Caco-2 (cell line): ENCODE measurements around the gene NCCRP1. TPM values are rescaled to one million over a fixed set of nuclear protein-coding genes. Genes with fewer than 3 reads are reported as not detected.

Experiments
- BruUV-seq: library from RNA; stranded (reverse); fragments of 400-500 nt; replicated peaks from 2 replicates; lab custom pipeline; 2021; lab: Mats Ljungman, UMichigan
- CTCF ChIA-PET: fragments of 300-600 bp; sonication (Branson Sonifier 250); formaldehyde crosslinking; loops from one replicate; lab custom pipeline; 2022; ENCODE audit warnings: antibody characterized with exemption; lab: Charles Lee
- POLR2A ChIA-PET: fragments of 300-600 bp; sonication (Branson Sonifier 250); formaldehyde crosslinking; loops from one replicate; lab custom pipeline; 2022; ENCODE audit warnings: antibody characterized with exemption; lab: Charles Lee
- DNase-seq, 2 experiments: peaks; one replicate each; pipeline versions ENCODE4 v3.0.0 to v3.0.0-alpha.2; 2020 to 2022
- H3K27me3 ChIP-seq: replicated peaks from 2 replicates; pipeline ENCODE4 v1.6.0; 2011; ENCODE audit warnings: low read length; ENCODE audit not compliant: control insufficient read depth, insufficient read depth
- H3K36me3 ChIP-seq: 2 replicates; pipeline ENCODE4 v1.5.1; 2011; ENCODE audit warnings: low read length; ENCODE audit not compliant: control insufficient read depth, insufficient read depth
- H3K4me1 ChIP-seq: fragments of 250-450 bp; sonication (Bioruptor Pico); 2 replicates; pipeline ENCODE4 v1.5.1; 2020; ENCODE audit warnings: mild to moderate bottlenecking
- H3K4me3 ChIP-seq: 2 replicates; pipeline ENCODE4 v1.5.1; 2011; ENCODE audit warnings: low read depth, mild to moderate bottlenecking, control low read depth, low read length
- H3K9me3 ChIP-seq: fragments of 250-450 bp; sonication (Bioruptor Pico); 2 replicates; pipeline ENCODE4 v1.5.1; 2020; ENCODE audit warnings: mild to moderate bottlenecking, moderate library complexity
- H3K27ac Mint-ChIP-seq: one replicate; pipeline ENCODE4 v1.8.0; 2022; ENCODE audit warnings: mixed read lengths; ENCODE audit not compliant: unreplicated experiment
- H3K27me3 Mint-ChIP-seq: one replicate; pipeline ENCODE4 v1.8.0; 2022; ENCODE audit warnings: mixed read lengths; ENCODE audit not compliant: insufficient read depth, unreplicated experiment
- H3K36me3 Mint-ChIP-seq: one replicate; pipeline ENCODE4 v1.8.0; 2022; ENCODE audit warnings: mild to moderate bottlenecking, mixed read lengths; ENCODE audit not compliant: insufficient read depth, unreplicated experiment
- H3K4me1 Mint-ChIP-seq: one replicate; pipeline ENCODE4 v1.8.0; 2022; ENCODE audit warnings: low read depth, mixed read lengths; ENCODE audit not compliant: unreplicated experiment
- H3K4me3 Mint-ChIP-seq: one replicate; pipeline ENCODE4 v1.8.0; 2022; ENCODE audit warnings: mild to moderate bottlenecking, moderate library complexity, mixed read lengths; ENCODE audit not compliant: unreplicated experiment
- H3K9me3 Mint-ChIP-seq: one replicate; pipeline ENCODE4 v1.8.0; 2022; ENCODE audit warnings: mixed read lengths; ENCODE audit not compliant: unreplicated experiment
- CTCF ChIP-seq, 2 experiments: fragments of 200-600 bp in 1 of 2; IDR thresholded peaks; 1 replicate in 1 of 2; 2 replicates in 1 of 2; pipeline versions ENCODE4 v1.5.1 to v1.8.0; 2011 to 2022; ENCODE audit warnings: antibody characterized with exemption in 1 of 2, control low read depth in 1 of 2, inconsistent platforms in 1 of 2, low read depth in 1 of 2, low read length in 1 of 2, mild to moderate bottlenecking in 1 of 2, moderate library complexity in 1 of 2; ENCODE audit not compliant: insufficient read depth in 1 of 2, severe bottlenecking in 1 of 2, unreplicated experiment in 1 of 2
- intact Hi-C: fragments of 100-400 bp; cut with micrococcal nuclease; formaldehyde crosslinking; loops from one replicate; pipeline ENCODE4 v1.10.0; 2022; ENCODE audit not compliant: unreplicated experiment
- total RNA-seq: library from RNA; stranded (reverse); gene quantifications from 2 replicates; pipeline ENCODE4 v1.2.3, GENCODE V29; 2022

NCCRP1 gene
- total RNA-seq, 1 experiment from 2014 or later, result 0.39 TPM

DNA sequence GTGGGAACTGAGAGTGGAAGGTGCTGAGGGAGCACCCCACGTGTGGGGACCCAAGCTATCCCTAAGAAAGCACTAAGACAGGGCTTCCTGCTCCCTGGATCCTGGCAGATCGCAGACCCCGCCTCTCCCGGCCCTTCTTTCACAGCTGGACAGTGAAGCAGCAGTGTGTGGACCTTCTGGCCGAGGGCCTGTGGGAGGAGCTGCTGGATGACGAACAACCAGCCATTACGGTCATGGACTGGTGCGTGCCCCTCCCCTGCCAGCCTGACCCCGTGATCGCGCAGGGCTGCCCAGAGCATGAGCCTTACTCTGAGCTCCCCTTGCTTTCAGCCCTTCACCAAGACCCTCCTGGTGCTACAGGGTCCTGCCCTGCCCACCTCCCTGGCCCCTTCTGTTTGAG, 2.3 kb downstream of the NCCRP1 start:
- no peaks in the 10 kb centered on the region for H3K9me3 Mint-ChIP-seq
- CTCF ChIA-PET, result interaction anchor here (0.6 to 0.7 kb wide), 2 partner anchors 23 to 73 kb away, joined by 3 to 11 read pairs; no protein-coding TSS in a partner anchor
- no peak for DNase-seq
- H3K36me3 ChIP-seq, result no peaks in the 10 kb centered on the region
- no peaks in the 10 kb centered on the region for H3K27me3 ChIP-seq
- peaks cover 38% of the 10 kb centered on the region for H3K4me1 ChIP-seq
- no peak for TF ChIP-seq CTCF (IDR thresholded peaks at IDR 0.05; ENCODE audit: insufficient read depth in 1 of 2, low read depth in 1 of 2, low read length in 1 of 2, severe bottlenecking in 1 of 2, unreplicated experiment in 1 of 2)
- H3K9me3 ChIP-seq, result no peaks in the 10 kb centered on the region
- intact Hi-C loops, result no loop called here
- H3K4me3 ChIP-seq, result no peak overlapping the region
- no peak overlapping the region for H3K4me3 Mint-ChIP-seq
- POLR2A ChIA-PET, result no interaction called here
- H3K27me3 Mint-ChIP-seq, result no peaks in the 10 kb centered on the region
- no peak overlapping the region for H3K27ac Mint-ChIP-seq
- no peaks in the 10 kb centered on the region for H3K36me3 Mint-ChIP-seq
- no TSS peak for BruUV-seq
- H3K4me1 Mint-ChIP-seq, result peaks cover 10% of the 10 kb centered on the region

- intact Hi-C loops, result no loop called here
- peaks cover 16% of the 10 kb centered on the region for H3K4me1 Mint-ChIP-seq
- no peaks in the 10 kb centered on the region for H3K27me3 Mint-ChIP-seq
- DNase-seq, result no peak
- CTCF ChIA-PET, result no interaction called here
- Histone ChIP-seq H3K9me3 (no peaks in the 10 kb centered on the region), H3K4me3 (no peak overlapping the region), H3K4me1 (peaks cover 43% of the 10 kb centered on the region), H3K27me3 (no peaks in the 10 kb centered on the region), H3K36me3 (no peaks in the 10 kb centered on the region)
- H3K4me3 Mint-ChIP-seq, result no peak overlapping the region
- no peaks in the 10 kb centered on the region for H3K36me3 Mint-ChIP-seq
- TF ChIP-seq CTCF (IDR thresholded peaks at IDR 0.05; ENCODE audit: insufficient read depth in 1 of 2, low read depth in 1 of 2, low read length in 1 of 2, severe bottlenecking in 1 of 2, unreplicated experiment in 1 of 2), result no peak
- H3K27ac Mint-ChIP-seq, result no peak overlapping the region
- H3K9me3 Mint-ChIP-seq, result no peaks in the 10 kb centered on the region
- BruUV-seq, result no TSS peak
- POLR2A ChIA-PET, result no interaction called here
Observed at GRCh38 chr19:39200066-39200802, 3.5 kb downstream of the NCCRP1 start.

GRCh38 chr19:39200803-39201115, 4.0 kb downstream of the NCCRP1 start:
- no peak for DNase-seq
- H3K4me1 Mint-ChIP-seq, result peaks cover 16% of the 10 kb centered on the region
- Histone ChIP-seq H3K4me3 (no peak overlapping the region), H3K4me1 (peaks cover 41% of the 10 kb centered on the region), H3K9me3 (no peaks in the 10 kb centered on the region), H3K36me3 (no peaks in the 10 kb centered on the region), H3K27me3 (no peaks in the 10 kb centered on the region)
- no peak overlapping the region for H3K4me3 Mint-ChIP-seq
- H3K9me3 Mint-ChIP-seq, result no peaks in the 10 kb centered on the region
- TF ChIP-seq CTCF (IDR thresholded peaks at IDR 0.05; ENCODE audit: insufficient read depth in 1 of 2, low read depth in 1 of 2, low read length in 1 of 2, severe bottlenecking in 1 of 2, unreplicated experiment in 1 of 2), result no peak
- intact Hi-C loops, result no loop called here
- no TSS peak for BruUV-seq
- POLR2A ChIA-PET, result no interaction called here
- CTCF ChIA-PET, result no interaction called here
- H3K27ac Mint-ChIP-seq, result no peak overlapping the region
- no peaks in the 10 kb centered on the region for H3K27me3 Mint-ChIP-seq
- no peaks in the 10 kb centered on the region for H3K36me3 Mint-ChIP-seq
